SK-N-SH (cell line): ENCODE results near the gene CST9L. TPM values are rescaled to one million over a fixed set of nuclear protein-coding genes. Genes with fewer than 3 reads are reported as not detected.

Source experiments
- CTCF ChIA-PET: fragments of 300-600, 350-600 bp; formaldehyde crosslinking; extraction: SDS; loops from one replicate; lab custom pipeline; 2021; lab: Yijun Ruan, JAX
- POLR2A ChIA-PET: fragments of 350-600 bp; sonication (Branson Sonifier 250); formaldehyde crosslinking; extraction: SDS; loops from one replicate; lab custom pipeline; 2020; ENCODE audit warnings: antibody characterized with exemption, inconsistent platforms; lab: Yijun Ruan, JAX
- DNase-seq: peaks from one replicate; pipeline ENCODE4 v3.0.0; 2012
- H2AFZ ChIP-seq: fragments of 200-600 bp; sonication (generic); 2 replicates; pipeline ENCODE4 v1.8.1; 2016; ENCODE audit warnings: antibody characterized with exemption, mild to moderate bottlenecking, low read depth
- H3F3A ChIP-seq: fragments of 200-600 bp; sonication (generic); replicated peaks from 2 replicates; pipeline ENCODE3; 2016; ENCODE audit warnings: antibody characterized with exemption, mild to moderate bottlenecking; ENCODE audit not compliant: insufficient read depth
- H3K27ac ChIP-seq, 2 experiments: fragments of 200-500 bp in 1 of 2; fragments of 200-600 bp in 1 of 2; sonication (Bioruptor generic) in 1 of 2; sonication (generic), shearing (Covaris generic) in 1 of 2; 2 replicates each; pipeline versions ENCODE4 v1.5.1 to v1.6.1; 2014 to 2016; ENCODE audit warnings: low read depth in 2 of 2, inconsistent platforms in 1 of 2, low read length in 1 of 2, mild to moderate bottlenecking in 1 of 2, mixed read lengths in 1 of 2
- H3K27me3 ChIP-seq: fragments of 200-600 bp; sonication (generic), shearing (Covaris generic); 2 replicates; pipeline ENCODE4 v1.6.1; 2016; ENCODE audit warnings: mixed run types; ENCODE audit not compliant: insufficient read depth
- H3K36me3 ChIP-seq, 2 experiments: fragments of 200-500 bp in 1 of 2; fragments of 200-600 bp in 1 of 2; sonication (Bioruptor generic) in 1 of 2; sonication (generic) in 1 of 2; replicated peaks in 1 of 2; 2 replicates each; pipeline versions ENCODE3 to v1.5.1; 2014 to 2016; ENCODE audit warnings: low read length in 1 of 2, mild to moderate bottlenecking in 1 of 2; ENCODE audit not compliant: insufficient read depth in 2 of 2, control insufficient read depth in 1 of 2
- H3K4me1 ChIP-seq, 2 experiments: fragments of 200-500 bp in 1 of 2; fragments of 200-600 bp in 1 of 2; sonication (Bioruptor generic) in 1 of 2; sonication (generic), shearing (Covaris generic) in 1 of 2; 2 replicates each; pipeline versions ENCODE4 v1.5.1 to v1.6.1; 2014 to 2016; ENCODE audit warnings: low read depth in 1 of 2, low read length in 1 of 2, mixed run types in 1 of 2; ENCODE audit not compliant: insufficient read depth in 2 of 2, control insufficient read depth in 1 of 2
- H3K4me2 ChIP-seq: fragments of 200-600 bp; sonication (generic), shearing (Covaris generic); 2 replicates; pipeline ENCODE4 v1.6.1; 2017; ENCODE audit warnings: mixed run types
- H3K4me3 ChIP-seq, 2 experiments: fragments of 200-500 bp in 1 of 2; fragments of 200-600 bp in 1 of 2; sonication (Bioruptor generic) in 1 of 2; sonication (generic), shearing (Covaris generic) in 1 of 2; 2 replicates each; pipeline versions ENCODE4 v1.5.1 to v1.8.1; 2014 to 2016; ENCODE audit warnings: low read depth in 2 of 2, inconsistent platforms in 1 of 2, low read length in 1 of 2, mild to moderate bottlenecking in 1 of 2, mixed read lengths in 1 of 2, moderate library complexity in 1 of 2
- H3K79me2 ChIP-seq: fragments of 200-600 bp; sonication (generic); 2 replicates; pipeline ENCODE4 v1.8.1; 2017; ENCODE audit warnings: mild to moderate bottlenecking; ENCODE audit not compliant: insufficient read depth
- H3K9ac ChIP-seq: fragments of 200-600 bp; sonication (generic); 2 replicates; pipeline ENCODE4 v1.6.1; 2017; ENCODE audit warnings: mixed run types
- H3K9me2 ChIP-seq: fragments of 200-600 bp; sonication (generic); 2 replicates; pipeline ENCODE4 v1.6.1; 2017; ENCODE audit warnings: mixed run types
- H3K9me3 ChIP-seq: fragments of 200-600 bp; sonication (generic); 2 replicates; pipeline ENCODE4 v1.6.1; 2017; ENCODE audit warnings: mixed run types, mild to moderate bottlenecking, moderate library complexity
- H4K20me1 ChIP-seq: fragments of 200-600 bp; sonication (generic); 2 replicates; pipeline ENCODE4 v1.6.1; 2017; ENCODE audit warnings: mild to moderate bottlenecking, mixed run types; ENCODE audit not compliant: insufficient read depth
- CHD2 ChIP-seq: fragments of 150-350 bp; IDR thresholded peaks from 2 replicates; pipeline ENCODE4 v1.6.1; 2018; ENCODE audit warnings: low read length; ENCODE audit not compliant: partially characterized antibody
- CTCF ChIP-seq: fragments of 200-600 bp; sonication (generic); IDR thresholded peaks from 2 replicates; pipeline ENCODE4 v1.6.1; 2017; ENCODE audit warnings: antibody characterized with exemption, mild to moderate bottlenecking, moderate library complexity
- EP300 ChIP-seq, 2 experiments: IDR thresholded peaks; 2 replicates each; pipeline versions ENCODE4 v1.4.0 to v1.6.1; 2012; ENCODE audit warnings: borderline replicate concordance in 1 of 2, low read depth in 1 of 2, low read length in 1 of 2
- FOSL2 ChIP-seq: IDR thresholded peaks from 2 replicates; pipeline ENCODE4 v1.4.0; 2012; ENCODE audit warnings: low read depth, mild to moderate bottlenecking, moderate library complexity, borderline replicate concordance
- FOXJ3 ChIP-seq: sonication (generic); formaldehyde crosslinking; IDR thresholded peaks from 2 replicates; pipeline ENCODE4 v1.5.1; 2020; ENCODE audit warnings: mild to moderate bottlenecking, missing genetic modification reagents
- FOXM1 ChIP-seq: IDR thresholded peaks from 2 replicates; pipeline ENCODE4 v1.4.0; 2012; ENCODE audit warnings: low read depth, mild to moderate bottlenecking
- GABPA ChIP-seq: IDR thresholded peaks from 2 replicates; pipeline ENCODE4 v1.4.0; 2012; ENCODE audit warnings: low read depth, mild to moderate bottlenecking
- JUND ChIP-seq: IDR thresholded peaks from 2 replicates; pipeline ENCODE4 v1.4.0; 2012
- MXI1 ChIP-seq: IDR thresholded peaks from 2 replicates; pipeline ENCODE4 v1.6.1; 2012; ENCODE audit warnings: mild to moderate bottlenecking, low read depth, low read length, improper control_type of control experiment
- NRF1 ChIP-seq: IDR thresholded peaks from 2 replicates; pipeline ENCODE4 v1.6.1; 2012; ENCODE audit warnings: low read depth, mild to moderate bottlenecking, low read length
- PBX3 ChIP-seq: IDR thresholded peaks from 2 replicates; pipeline ENCODE4; 2012
- RAD21 ChIP-seq: IDR thresholded peaks from 2 replicates; pipeline ENCODE4 v1.6.1; 2012; ENCODE audit warnings: mild to moderate bottlenecking, low read length
- RXRA ChIP-seq: IDR thresholded peaks from 2 replicates; pipeline ENCODE4 v1.4.0; 2012; ENCODE audit warnings: low read depth, mild to moderate bottlenecking, borderline replicate concordance
- SMC3 ChIP-seq: IDR thresholded peaks from 2 replicates; pipeline ENCODE4 v1.6.1; 2012; ENCODE audit warnings: low read depth, low read length, improper control_type of control experiment
- TAF1 ChIP-seq: IDR thresholded peaks from 2 replicates; pipeline ENCODE4 v1.6.1; 2012; ENCODE audit warnings: low read depth, mild to moderate bottlenecking, low read length, moderate library complexity, borderline replicate concordance
- USF2 ChIP-seq: fragments of 150-350 bp; IDR thresholded peaks from 2 replicates; pipeline ENCODE4 v1.6.1; 2017; ENCODE audit warnings: antibody characterized with exemption, low read length, low read depth, borderline replicate concordance
- YY1 ChIP-seq: IDR thresholded peaks from 2 replicates; pipeline ENCODE4 v1.4.0; 2012; ENCODE audit warnings: low read depth, mild to moderate bottlenecking
- ZBTB33 ChIP-seq: IDR thresholded peaks from 2 replicates; pipeline ENCODE4 v1.4.0; 2012; ENCODE audit warnings: low read depth, borderline replicate concordance
- WGBS: methylation state at CpG from one replicate; pipeline ENCODE4 v1.1.6; 2017; ENCODE audit warnings: low lambda C conversion rate; 5-methylcytosine and 5-hydroxymethylcytosine counted together
- polyA plus RNA-seq, 3 experiments: library from polyadenylated mRNA; depleted of rRNA; stranded (reverse); fragments of >200 nt; gene quantifications; 2 replicates each; pipeline ENCODE4 v1.2.3, GENCODE V29; 2012
- TF ChIP-seq, protein P1 (sequence below): fragments of 150-350 bp; IDR thresholded peaks from 2 replicates; pipeline ENCODE4 v1.6.1; 2016; ENCODE audit warnings: mild to moderate bottlenecking, low read depth, low read length

The CST9L gene
- polyA plus RNA-seq, 1 of the 3 experiments (the other 2 are of a cell fraction): not detected

GRCh38 chr20:23564927-23565326, 3.4 kb downstream of the CST9L start:
- H3K4me3 ChIP-seq: no peak overlapping the region
- no peak for TF ChIP-seq FOXJ3 (CRISPR knock-in tag)
- TF ChIP-seq YY1: no peak
- TF ChIP-seq NRF1: no peak
- TF ChIP-seq MXI1: no peak
- TF ChIP-seq SMC3: no peak
- TF ChIP-seq JUND: no peak
- no peak for TF ChIP-seq RAD21
- TF ChIP-seq TAF1: no peak
- TF ChIP-seq CTCF: no peak
- TF ChIP-seq GABPA: no peak
- TF ChIP-seq, all 33 proteins: peak for 0
- H3K27ac ChIP-seq: no peak overlapping the region
- H4K20me1 ChIP-seq: no peaks in the 10 kb centered on the region
- H3F3A ChIP-seq: no peaks in the 10 kb centered on the region
- H3K4me1 ChIP-seq: no peaks in the 10 kb centered on the region
- no peaks in the 10 kb centered on the region for H3K27me3 ChIP-seq
- WGBS: 0% methylated on average over 2 of the region's 3 CpGs
- no peak overlapping the region for H3K9ac ChIP-seq
- H3K9me2 ChIP-seq: no peaks in the 10 kb centered on the region
- DNase-seq: no peak
- no peak overlapping the region for H3K4me2 ChIP-seq
- no peaks in the 10 kb centered on the region for H3K79me2 ChIP-seq
- no peaks in the 10 kb centered on the region for H3K36me3 ChIP-seq
- POLR2A ChIA-PET: no interaction called here
- no peaks in the 10 kb centered on the region for H3K9me3 ChIP-seq
- H2AFZ ChIP-seq: no peak overlapping the region
- CTCF ChIA-PET: no interaction called here

GRCh38 chr20:23562721-23563342, 5.5 kb downstream of the CST9L start:
- H3K79me2 ChIP-seq: no peaks in the 10 kb centered on the region
- 17% methylated on average over 1 of the region's 1 CpG for WGBS
- no peak overlapping the region for H3K9ac ChIP-seq
- H3K27ac ChIP-seq: no peak overlapping the region
- H3K36me3 ChIP-seq: no peaks in the 10 kb centered on the region
- H2AFZ ChIP-seq: no peak overlapping the region
- no peak for DNase-seq
- H3K27me3 ChIP-seq: no peaks in the 10 kb centered on the region
- H3K4me3 ChIP-seq: no peak overlapping the region
- CTCF ChIA-PET: no interaction called here
- POLR2A ChIA-PET: interaction anchor here (0.5 kb wide), 1 partner anchor 261 kb away, joined by 3 read pairs; no protein-coding TSS in a partner anchor
- no peaks in the 10 kb centered on the region for H3F3A ChIP-seq
- H3K9me3 ChIP-seq: no peaks in the 10 kb centered on the region
- no peaks in the 10 kb centered on the region for H3K9me2 ChIP-seq
- H3K4me1 ChIP-seq: no peaks in the 10 kb centered on the region
- no peaks in the 10 kb centered on the region for H4K20me1 ChIP-seq
- no peak overlapping the region for H3K4me2 ChIP-seq
- TF ChIP-seq, protein P1, sequence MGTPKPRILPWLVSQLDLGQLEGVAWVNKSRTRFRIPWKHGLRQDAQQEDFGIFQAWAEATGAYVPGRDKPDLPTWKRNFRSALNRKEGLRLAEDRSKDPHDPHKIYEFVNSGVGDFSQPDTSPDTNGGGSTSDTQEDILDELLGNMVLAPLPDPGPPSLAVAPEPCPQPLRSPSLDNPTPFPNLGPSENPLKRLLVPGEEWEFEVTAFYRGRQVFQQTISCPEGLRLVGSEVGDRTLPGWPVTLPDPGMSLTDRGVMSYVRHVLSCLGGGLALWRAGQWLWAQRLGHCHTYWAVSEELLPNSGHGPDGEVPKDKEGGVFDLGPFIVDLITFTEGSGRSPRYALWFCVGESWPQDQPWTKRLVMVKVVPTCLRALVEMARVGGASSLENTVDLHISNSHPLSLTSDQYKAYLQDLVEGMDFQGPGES: no peak
- TF ChIP-seq EP300 (IDR thresholded peaks at IDR 0.05; ENCODE audit: borderline replicate concordance in 1 of 2, low read depth in 1 of 2, low read length in 1 of 2): no peak
- no peak for TF ChIP-seq PBX3
- no peak for TF ChIP-seq USF2
- no peak for TF ChIP-seq FOXM1
- no peak for TF ChIP-seq FOSL2
- no peak for TF ChIP-seq CHD2
- TF ChIP-seq ZBTB33: no peak
- TF ChIP-seq RXRA: no peak
